ENCODE data around the gene FGD1. TPM values are rescaled to one million over a fixed set of nuclear protein-coding genes. Genes with fewer than 3 reads are reported as not detected.

FGD1 gene
- total RNA-seq, 1 experiment from 2014 or later, result 19.2 TPM

DNA sequence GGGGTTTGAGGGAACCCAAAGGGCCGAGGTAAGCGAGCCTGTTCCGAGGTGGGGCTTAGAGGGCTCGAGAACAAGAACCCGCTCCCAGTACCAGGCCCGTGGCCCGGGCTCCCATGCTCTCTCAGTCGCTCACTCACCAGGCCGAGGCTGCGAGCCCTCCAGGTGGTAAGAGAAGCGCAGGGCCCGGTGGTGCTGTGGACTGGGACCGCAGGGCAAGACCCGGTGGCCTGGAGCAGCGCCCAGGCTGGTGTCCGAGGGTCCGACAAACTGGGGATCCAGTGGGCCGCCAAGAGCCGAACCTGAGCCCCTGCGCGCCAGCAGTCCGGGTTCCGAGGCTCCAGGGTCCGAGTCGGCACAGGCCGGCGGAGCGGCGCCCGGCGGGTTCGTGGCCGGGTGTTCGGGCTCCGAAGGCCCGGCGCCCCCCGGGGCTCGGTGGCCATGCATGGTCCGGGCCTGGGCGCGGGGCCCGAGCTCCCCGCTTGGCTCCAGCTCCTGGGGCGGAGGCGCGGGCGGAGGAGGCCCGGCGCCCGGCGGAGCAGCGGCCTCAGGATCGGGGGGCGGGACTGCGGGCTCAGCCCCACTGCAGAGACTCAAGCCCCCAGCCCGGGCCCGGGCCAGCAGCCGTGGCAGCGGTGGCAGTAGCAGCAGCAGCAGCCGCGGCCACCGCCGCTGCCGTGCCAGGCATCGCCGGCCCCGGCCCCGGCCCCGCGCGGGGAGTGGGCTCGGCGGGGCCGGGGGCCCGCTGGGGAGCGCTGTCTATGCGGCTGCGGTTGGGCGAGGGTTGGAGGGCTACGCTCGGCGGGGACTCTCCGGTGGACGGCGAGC lies 833 bp downstream of the FGD1 start:
- Histone ChIP-seq H3T11ph (ENCODE audit: low read length) (no peak overlapping the region), H2BK12ac (ENCODE audit: insufficient read length, low read depth, low read length) (no peak overlapping the region), H4K91ac (ENCODE audit: insufficient read length, low read depth, low read length) (no peak overlapping the region), H3K9ac (ENCODE audit: extremely low read depth, insufficient read length, low read length) (peak overlapping the region; percentile 6), H4K20me1 (ENCODE audit: control insufficient read depth, insufficient read depth, insufficient read length) (no peaks in the 10 kb centered on the region), H3K23me2 (ENCODE audit: insufficient read length, low read depth, low read length, poor library complexity, severe bottlenecking) (no peaks in the 10 kb centered on the region), H3K9me3 (ENCODE audit: control insufficient read depth, low read depth, low read length) (no peaks in the 10 kb centered on the region), H3K4me1 (ENCODE audit: insufficient read depth, low read length) (peaks cover 1% of the 10 kb centered on the region), H3K14ac (ENCODE audit: insufficient read depth, low read length) (no peak overlapping the region), H3K79me1 (ENCODE audit: insufficient read depth, low read depth, low read length, poor library complexity, severe bottlenecking) (peaks cover 5% of the 10 kb centered on the region), H2AK5ac (ENCODE audit: insufficient read length, low read length) (no peak overlapping the region), H3K4ac (ENCODE audit: low read depth, low read length) (no peak overlapping the region), H3K56ac (ENCODE audit: insufficient read length, low read depth, low read length) (no peak overlapping the region), H2BK5ac (ENCODE audit: insufficient read length, low read length) (no peak overlapping the region), H3K23ac (ENCODE audit: insufficient read length, low read depth, low read length) (no peak overlapping the region), H3K4me2 (ENCODE audit: insufficient read depth, insufficient read length, low read length) (peak overlapping the region; percentile 53), H2BK15ac (ENCODE audit: low read depth, low read length) (no peak overlapping the region), H3K79me2 (ENCODE audit: insufficient read depth, low read length) (peaks cover 4% of the 10 kb centered on the region; the same call in 1 of the 2 replicates), H4K8ac (replicated peaks; ENCODE audit: insufficient read length, low read depth, low read length) (no peak overlapping the region), H2AFZ (ENCODE audit: low read length) (no peak overlapping the region), H2BK20ac (ENCODE audit: low read depth, low read length, poor library complexity, severe bottlenecking) (no peak overlapping the region), H2BK120ac (ENCODE audit: low read depth, low read length, poor library complexity, severe bottlenecking) (no peak overlapping the region), H3K27me3 (ENCODE audit: insufficient read depth, low read length) (no peaks in the 10 kb centered on the region), H4K5ac (ENCODE audit: insufficient read length, low read depth, low read length) (no peak overlapping the region), H3K18ac (ENCODE audit: insufficient read length, low read depth, low read length) (no peak overlapping the region), H3K27ac (ENCODE audit: insufficient read length, low read depth, low read length) (no peak overlapping the region)
- peak overlapping the region; percentile 82 to 89 for H3K4me3 Mint-ChIP-seq
- TF ChIP-seq, protein P1, sequence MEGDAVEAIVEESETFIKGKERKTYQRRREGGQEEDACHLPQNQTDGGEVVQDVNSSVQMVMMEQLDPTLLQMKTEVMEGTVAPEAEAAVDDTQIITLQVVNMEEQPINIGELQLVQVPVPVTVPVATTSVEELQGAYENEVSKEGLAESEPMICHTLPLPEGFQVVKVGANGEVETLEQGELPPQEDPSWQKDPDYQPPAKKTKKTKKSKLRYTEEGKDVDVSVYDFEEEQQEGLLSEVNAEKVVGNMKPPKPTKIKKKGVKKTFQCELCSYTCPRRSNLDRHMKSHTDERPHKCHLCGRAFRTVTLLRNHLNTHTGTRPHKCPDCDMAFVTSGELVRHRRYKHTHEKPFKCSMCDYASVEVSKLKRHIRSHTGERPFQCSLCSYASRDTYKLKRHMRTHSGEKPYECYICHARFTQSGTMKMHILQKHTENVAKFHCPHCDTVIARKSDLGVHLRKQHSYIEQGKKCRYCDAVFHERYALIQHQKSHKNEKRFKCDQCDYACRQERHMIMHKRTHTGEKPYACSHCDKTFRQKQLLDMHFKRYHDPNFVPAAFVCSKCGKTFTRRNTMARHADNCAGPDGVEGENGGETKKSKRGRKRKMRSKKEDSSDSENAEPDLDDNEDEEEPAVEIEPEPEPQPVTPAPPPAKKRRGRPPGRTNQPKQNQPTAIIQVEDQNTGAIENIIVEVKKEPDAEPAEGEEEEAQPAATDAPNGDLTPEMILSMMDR (conservative IDR thresholded peaks at IDR 0.05), result no peak
- no CpG with 5 or more reads among the region's 86 CpGs for WGBS (ENCODE audit: extremely low coverage, insufficient read length, low lambda C conversion rate)
- H3K4me1 Mint-ChIP-seq, result peaks cover 24 to 38% of the 10 kb centered on the region in 2 experiments
- no peak overlapping the region for H3K27ac Mint-ChIP-seq
- peaks cover 4% of the 10 kb centered on the region for H3K27me3 Mint-ChIP-seq (ENCODE audit: low read depth)
- H3K9me3 Mint-ChIP-seq, result peaks cover 70 to 71% of the 10 kb centered on the region in 2 experiments
- DNase-seq, result no peak
- H3K36me3 Mint-ChIP-seq (ENCODE audit: insufficient read depth in 1 of 3, low read depth in 3 of 3), result peaks cover 15 to 21% (median 15%) of the 10 kb centered on the region in 3 experiments
